ENCODE data around the gene MSL3. TPM values are rescaled to one million over a fixed set of nuclear protein-coding genes. Genes with fewer than 3 reads are reported as not detected.

The MSL3 gene
- total RNA-seq, 1 donor from 2014 or later: 29.2 TPM

DNA sequence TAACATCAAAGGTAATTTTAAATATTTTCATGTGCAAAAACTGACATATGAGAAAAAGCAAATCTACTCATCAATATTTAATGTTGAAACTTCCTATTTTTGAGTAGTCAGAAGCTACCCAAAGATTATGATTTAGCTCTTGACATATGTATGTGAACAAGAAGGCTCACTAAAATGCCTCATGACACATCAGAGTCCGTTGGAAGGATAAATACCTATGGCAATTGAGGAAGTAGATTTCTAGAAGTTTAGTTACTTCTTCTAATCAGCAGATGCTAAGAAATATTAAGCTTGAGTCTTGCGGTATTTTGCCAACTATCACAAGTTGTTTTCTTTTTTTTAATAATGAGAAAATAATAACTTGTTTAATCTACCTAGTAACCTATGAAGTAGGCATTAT lies 55.3 kb downstream of the MSL3 start:
- Histone ChIP-seq H3K27ac (ENCODE audit: low read depth, low read length) (no peak overlapping the region), H4K20me1 (ENCODE audit: insufficient read depth, low read length) (no peaks in the 10 kb centered on the region), H3K4me2 (ENCODE audit: low read length) (no peak overlapping the region), H2AFZ (ENCODE audit: low read depth, low read length) (no peak overlapping the region), H3K36me3 (ENCODE audit: insufficient read depth, low read length) (no peaks in the 10 kb centered on the region), H3K79me2 (ENCODE audit: insufficient read depth, low read length) (no peaks in the 10 kb centered on the region), H3K9me3 (ENCODE audit: insufficient read depth, low read depth, low read length) (no peaks in the 10 kb centered on the region), H3K4me1 (ENCODE audit: insufficient read depth, low read length) (no peaks in the 10 kb centered on the region), H3K4me3 (ENCODE audit: insufficient read depth, low read depth, low read length) (no peak overlapping the region), H3K9ac (ENCODE audit: low read length) (no peak overlapping the region), H3K27me3 (ENCODE audit: insufficient read depth, low read length) (no peaks in the 10 kb centered on the region)
- TF ChIP-seq EZH2 (IDR thresholded peaks at IDR 0.05; ENCODE audit: insufficient read depth, low read length) (no peak), CTCF (IDR thresholded peaks at IDR 0.05; ENCODE audit: insufficient read depth, low read depth, low read length) (no peak)
- Mint-ChIP-seq H3K36me3 (ENCODE audit: low read depth, unreplicated experiment) (no peaks in the 10 kb centered on the region), H3K4me1 (ENCODE audit: low read depth, unreplicated experiment) (no peaks in the 10 kb centered on the region), H3K27ac (ENCODE audit: unreplicated experiment) (no peak overlapping the region), H3K9me3 (ENCODE audit: unreplicated experiment) (no peaks in the 10 kb centered on the region), H3K4me3 (ENCODE audit: unreplicated experiment) (no peak overlapping the region), H3K27me3 (ENCODE audit: low read depth, unreplicated experiment) (peaks cover 3% of the 10 kb centered on the region)
- DNase-seq (ENCODE audit: low read depth): no peak
- no peak for FAIRE-seq

Other genes with a start within 250 kb of the MSL3 start
- 0.22 and 0.30 TPM in 2 replicates for gene ARHGAP6, start 92.3 kb upstream of the MSL3 start, total RNA-seq

Measured in astrocyte (in vitro differentiated cells and primary cell).